ENCODE results near the gene ZBTB34.

ZBTB34 gene

DNA sequence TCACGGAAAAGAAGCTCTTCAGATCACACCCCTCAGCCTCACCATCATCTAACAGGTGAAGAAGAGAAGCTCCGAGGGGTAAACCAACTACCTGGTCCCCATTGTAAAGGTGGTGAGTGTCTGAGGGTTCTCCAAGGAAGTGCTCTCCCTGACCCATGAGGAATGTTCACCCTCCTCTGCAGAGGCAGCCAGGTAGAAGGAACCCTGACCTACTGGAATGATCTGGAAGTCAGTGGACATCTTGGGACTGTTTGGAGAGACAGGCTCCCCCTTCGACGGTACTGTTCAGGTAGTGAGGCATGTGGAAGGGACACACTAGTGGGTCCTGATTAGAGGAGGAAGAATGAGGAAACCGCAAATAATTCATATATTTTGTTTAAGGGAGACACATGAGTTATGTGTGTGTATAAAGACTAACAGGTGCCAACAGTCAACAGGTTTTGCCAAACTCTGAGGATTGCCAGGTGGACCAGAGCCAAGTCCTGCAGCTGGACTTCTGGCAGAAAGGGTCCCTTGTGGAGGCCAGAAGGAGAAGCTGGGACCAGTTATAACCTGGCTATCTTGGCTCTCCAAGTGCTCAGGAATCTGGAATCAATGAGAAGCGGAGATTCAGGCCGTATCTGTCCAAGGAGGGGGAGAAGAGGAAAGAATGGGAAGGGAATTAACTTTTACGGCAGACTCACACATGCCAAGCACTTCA, 3.0 kb upstream of the ZBTB34 start (continued):
- TF ChIP-seq, protein P1, sequence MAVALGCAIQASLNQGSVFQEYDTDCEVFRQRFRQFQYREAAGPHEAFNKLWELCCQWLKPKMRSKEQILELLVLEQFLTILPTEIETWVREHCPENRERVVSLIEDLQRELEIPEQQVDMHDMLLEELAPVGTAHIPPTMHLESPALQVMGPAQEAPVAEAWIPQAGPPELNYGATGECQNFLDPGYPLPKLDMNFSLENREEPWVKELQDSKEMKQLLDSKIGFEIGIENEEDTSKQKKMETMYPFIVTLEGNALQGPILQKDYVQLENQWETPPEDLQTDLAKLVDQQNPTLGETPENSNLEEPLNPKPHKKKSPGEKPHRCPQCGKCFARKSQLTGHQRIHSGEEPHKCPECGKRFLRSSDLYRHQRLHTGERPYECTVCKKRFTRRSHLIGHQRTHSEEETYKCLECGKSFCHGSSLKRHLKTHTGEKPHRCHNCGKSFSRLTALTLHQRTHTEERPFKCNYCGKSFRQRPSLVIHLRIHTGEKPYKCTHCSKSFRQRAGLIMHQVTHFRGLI (tag by site-specific recombination; IDR thresholded peaks at IDR 0.05): no peak
- TF ChIP-seq ZNF660 (tag by site-specific recombination; IDR thresholded peaks at IDR 0.05) (no peak), SCRT1 (tag by site-specific recombination; IDR thresholded peaks at IDR 0.05; ENCODE audit: borderline replicate concordance) (peak; percentile 84), ZNF626 (tag by site-specific recombination; IDR thresholded peaks at IDR 0.05) (no peak), ZNF169 (tag by site-specific recombination; IDR thresholded peaks at IDR 0.05) (no peak), ZNF274 (IDR thresholded peaks at IDR 0.05; ENCODE audit: low read length) (no peak), ZNF274 (tag by site-specific recombination; IDR thresholded peaks at IDR 0.05; ENCODE audit: borderline replicate concordance) (no peak)

DNA sequence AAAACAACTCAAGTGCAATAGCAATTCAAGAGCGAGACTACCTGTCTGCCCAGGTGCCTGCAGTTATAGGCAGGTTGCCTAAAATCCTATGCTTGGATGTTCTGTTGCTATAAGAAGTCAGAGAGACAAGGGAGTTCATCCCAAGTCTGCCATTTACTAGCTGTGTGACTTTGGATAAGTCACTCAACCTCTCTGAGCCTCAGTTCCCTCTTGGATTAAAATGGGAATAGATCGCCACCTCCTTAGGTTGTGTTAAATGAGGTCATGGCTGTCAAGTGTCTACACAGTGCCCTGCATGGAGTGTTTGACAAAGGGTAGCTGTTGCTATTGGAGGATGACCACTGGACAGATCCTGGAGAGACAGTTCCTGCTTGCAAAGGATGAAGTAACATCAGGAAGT, 1.3 kb upstream of the ZBTB34 start:
- Histone ChIP-seq H3K4me1 (ENCODE audit: control insufficient read depth, insufficient read depth, low read length) (peaks cover 3% of the 10 kb centered on the region; the same call in 1 of the 2 replicates), H3K27ac (ENCODE audit: extremely low read depth, low read depth, low read length) (no peak overlapping the region), H3K36me3 (ENCODE audit: control insufficient read depth in 2 of 2, insufficient read depth in 1 of 2, low read length in 2 of 2) (peaks cover 0 to 10% of the 10 kb centered on the region in 2 experiments; a peak in 1 of 3 replicates), H3K9me3 (ENCODE audit: control insufficient read depth, insufficient read depth, low read depth, low read length) (no peaks in the 10 kb centered on the region), H3K4me3 (ENCODE audit: low read depth, low read length) (no peak overlapping the region)
- ChIA-PET CTCF (interaction anchor here (0.7 to 2.6 kb wide), 9 partner anchors 8 to 39 kb away, joined by 3 to 16 read pairs (median 7); no protein-coding TSS in a partner anchor), POLR2A (no interaction called here)
- TF ChIP-seq TRIM28 (IDR thresholded peaks at IDR 0.05; ENCODE audit: borderline replicate concordance, low read length) (no peak; the same call in 1 of the 2 replicates), SCRT2 (tag by site-specific recombination; IDR thresholded peaks at IDR 0.05) (no peak), ZNF768 (tag by site-specific recombination; IDR thresholded peaks at IDR 0.05) (peak; percentile 81; the same call in 1 of the 2 replicates), ZNF837 (tag by site-specific recombination; IDR thresholded peaks at IDR 0.05) (no peak)
- TF ChIP-seq, protein P2, sequence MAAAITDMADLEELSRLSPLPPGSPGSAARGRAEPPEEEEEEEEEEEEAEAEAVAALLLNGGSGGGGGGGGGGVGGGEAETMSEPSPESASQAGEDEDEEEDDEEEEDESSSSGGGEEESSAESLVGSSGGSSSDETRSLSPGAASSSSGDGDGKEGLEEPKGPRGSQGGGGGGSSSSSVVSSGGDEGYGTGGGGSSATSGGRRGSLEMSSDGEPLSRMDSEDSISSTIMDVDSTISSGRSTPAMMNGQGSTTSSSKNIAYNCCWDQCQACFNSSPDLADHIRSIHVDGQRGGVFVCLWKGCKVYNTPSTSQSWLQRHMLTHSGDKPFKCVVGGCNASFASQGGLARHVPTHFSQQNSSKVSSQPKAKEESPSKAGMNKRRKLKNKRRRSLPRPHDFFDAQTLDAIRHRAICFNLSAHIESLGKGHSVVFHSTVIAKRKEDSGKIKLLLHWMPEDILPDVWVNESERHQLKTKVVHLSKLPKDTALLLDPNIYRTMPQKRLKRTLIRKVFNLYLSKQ (tag by site-specific recombination; IDR thresholded peaks at IDR 0.05; ENCODE audit: borderline replicate concordance): no peak

DNA sequence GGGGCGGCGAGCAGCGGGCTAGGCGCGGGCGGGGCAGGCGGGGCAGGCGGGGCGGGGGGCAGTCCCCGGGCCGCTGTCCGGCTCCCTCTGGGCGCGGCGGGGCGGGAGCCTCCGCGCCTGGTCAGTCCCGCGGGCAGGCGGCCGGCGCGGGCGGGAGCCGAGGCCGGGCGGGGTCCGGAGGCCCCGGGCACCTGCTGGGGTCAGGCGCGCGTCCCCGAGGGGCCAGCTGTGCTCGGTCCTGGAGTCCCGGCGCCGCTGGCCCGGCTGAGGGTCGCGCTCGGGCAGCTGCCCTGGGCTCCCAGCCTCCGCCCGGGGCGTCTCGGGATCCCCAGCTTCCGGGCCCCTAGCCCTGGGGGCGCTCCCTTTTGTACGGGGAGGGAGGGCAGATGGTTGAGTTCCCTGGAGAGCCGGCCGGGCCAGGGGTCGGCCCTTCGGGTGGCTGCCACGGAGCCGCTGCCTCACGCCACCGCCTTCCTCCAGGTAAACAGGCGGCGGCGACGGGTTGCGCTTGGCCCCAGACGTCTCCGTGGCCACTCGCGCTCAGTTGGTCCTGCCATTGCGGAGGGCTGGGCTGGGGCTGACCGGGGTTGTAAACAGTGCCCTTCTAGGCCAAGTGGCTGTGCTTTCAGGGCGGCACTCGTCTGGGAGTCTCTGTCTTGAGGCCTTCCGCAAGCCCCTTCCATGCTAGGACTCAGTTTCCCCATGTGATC, 473 bp downstream of the ZBTB34 start:
- ChIA-PET CTCF (interaction anchor here (0.5 to 1.7 kb wide), 3 partner anchors 12 to 1079 kb away, joined by 3 to 8 read pairs (median 6); no protein-coding TSS in a partner anchor), POLR2A (interaction anchor here (1.1 kb wide), 1 partner anchor 56 kb away, joined by 6 read pairs; the partner anchor contains the start of gene ZBTB43)
- H3K36me3 ChIP-seq (ENCODE audit: control insufficient read depth in 2 of 2, insufficient read depth in 1 of 2, low read length in 2 of 2): peaks cover 0 to 25% of the 10 kb centered on the region in 2 experiments; a peak in 1 of 3 replicates
- H3K4me3 ChIP-seq (ENCODE audit: low read depth, low read length): peak overlapping the region; percentile 92
- TF ChIP-seq ZNF138 (tag by site-specific recombination; IDR thresholded peaks at IDR 0.05; ENCODE audit: borderline replicate concordance) (no peak), ZNF341 (tag by site-specific recombination; IDR thresholded peaks at IDR 0.05; ENCODE audit: low read depth) (peak; percentile 54; the same call in 1 of the 2 replicates), ZNF335 (tag by site-specific recombination; conservative IDR thresholded peaks at IDR 0.05) (peak; percentile 46), ZNF792 (tag by site-specific recombination; IDR thresholded peaks at IDR 0.05) (peak; percentile 81; the same call in 1 of the 2 replicates), ZSCAN16 (tag by site-specific recombination; IDR thresholded peaks at IDR 0.05) (no peak), ZNF600 (tag by site-specific recombination; IDR thresholded peaks at IDR 0.05) (0 out of 2 replicates have a peak, but pooled peaks have one; percentile 29), ZNF670 (tag by site-specific recombination; IDR thresholded peaks at IDR 0.05; ENCODE audit: low read depth) (no peak), SP2 (tag by site-specific recombination; IDR thresholded peaks at IDR 0.05) (peak; percentile 38), GLIS2 (tag by site-specific recombination; IDR thresholded peaks at IDR 0.05) (peak; percentile 40; the same call in 1 of the 2 replicates)
- TF ChIP-seq, protein P3, sequence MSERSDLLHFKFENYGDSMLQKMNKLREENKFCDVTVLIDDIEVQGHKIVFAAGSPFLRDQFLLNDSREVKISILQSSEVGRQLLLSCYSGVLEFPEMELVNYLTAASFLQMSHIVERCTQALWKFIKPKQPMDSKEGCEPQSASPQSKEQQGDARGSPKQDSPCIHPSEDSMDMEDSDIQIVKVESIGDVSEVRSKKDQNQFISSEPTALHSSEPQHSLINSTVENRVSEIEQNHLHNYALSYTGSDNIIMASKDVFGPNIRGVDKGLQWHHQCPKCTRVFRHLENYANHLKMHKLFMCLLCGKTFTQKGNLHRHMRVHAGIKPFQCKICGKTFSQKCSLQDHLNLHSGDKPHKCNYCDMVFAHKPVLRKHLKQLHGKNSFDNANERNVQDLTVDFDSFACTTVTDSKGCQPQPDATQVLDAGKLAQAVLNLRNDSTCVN (tag by site-specific recombination; optimal IDR thresholded peaks at IDR 0.05): peak; percentile 35
- TF ChIP-seq, protein P4, sequence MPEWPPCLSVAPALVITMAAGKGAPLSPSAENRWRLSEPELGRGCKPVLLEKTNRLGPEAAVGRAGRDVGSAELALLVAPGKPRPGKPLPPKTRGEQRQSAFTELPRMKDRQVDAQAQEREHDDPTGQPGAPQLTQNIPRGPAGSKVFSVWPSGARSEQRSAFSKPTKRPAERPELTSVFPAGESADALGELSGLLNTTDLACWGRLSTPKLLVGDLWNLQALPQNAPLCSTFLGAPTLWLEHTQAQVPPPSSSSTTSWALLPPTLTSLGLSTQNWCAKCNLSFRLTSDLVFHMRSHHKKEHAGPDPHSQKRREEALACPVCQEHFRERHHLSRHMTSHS (tag by site-specific recombination; IDR thresholded peaks at IDR 0.05): no peak
- TF ChIP-seq, protein P5, sequence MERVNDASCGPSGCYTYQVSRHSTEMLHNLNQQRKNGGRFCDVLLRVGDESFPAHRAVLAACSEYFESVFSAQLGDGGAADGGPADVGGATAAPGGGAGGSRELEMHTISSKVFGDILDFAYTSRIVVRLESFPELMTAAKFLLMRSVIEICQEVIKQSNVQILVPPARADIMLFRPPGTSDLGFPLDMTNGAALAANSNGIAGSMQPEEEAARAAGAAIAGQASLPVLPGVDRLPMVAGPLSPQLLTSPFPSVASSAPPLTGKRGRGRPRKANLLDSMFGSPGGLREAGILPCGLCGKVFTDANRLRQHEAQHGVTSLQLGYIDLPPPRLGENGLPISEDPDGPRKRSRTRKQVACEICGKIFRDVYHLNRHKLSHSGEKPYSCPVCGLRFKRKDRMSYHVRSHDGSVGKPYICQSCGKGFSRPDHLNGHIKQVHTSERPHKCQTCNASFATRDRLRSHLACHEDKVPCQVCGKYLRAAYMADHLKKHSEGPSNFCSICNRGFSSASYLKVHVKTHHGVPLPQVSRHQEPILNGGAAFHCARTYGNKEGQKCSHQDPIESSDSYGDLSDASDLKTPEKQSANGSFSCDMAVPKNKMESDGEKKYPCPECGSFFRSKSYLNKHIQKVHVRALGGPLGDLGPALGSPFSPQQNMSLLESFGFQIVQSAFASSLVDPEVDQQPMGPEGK (tag by site-specific recombination; IDR thresholded peaks at IDR 0.05): 0 out of 2 replicates have a peak, but pooled peaks have one; percentile 19
- H3K9me3 ChIP-seq (ENCODE audit: control insufficient read depth, insufficient read depth, low read depth, low read length): no peaks in the 10 kb centered on the region
- peak overlapping the region; percentile 61; the same call in 1 of the 2 replicates for H3K27ac ChIP-seq (ENCODE audit: extremely low read depth, low read depth, low read length)
- H3K4me1 ChIP-seq (ENCODE audit: control insufficient read depth, insufficient read depth, low read length): peaks cover 3% of the 10 kb centered on the region; the same call in 1 of the 2 replicates

All from HEK293 (cell line).